Retinal pigment epithelial cell (primary cell): ENCODE data around the gene BAZ2B.

ENCODE experiments used
- DNase-seq: peaks from one replicate; pipeline ENCODE4 v3.0.0-alpha.2; 2010; ENCODE audit warnings: low read depth
- H3K4me3 ChIP-seq: 2 replicates; pipeline ENCODE4 v1.5.1; 2011; ENCODE audit warnings: mild to moderate bottlenecking, low read length, control low read depth, moderate library complexity
- TF ChIP-seq, protein P1 (sequence below): conservative IDR thresholded peaks from 2 replicates; pipeline ENCODE4 v1.5.1; 2011; ENCODE audit warnings: low read depth, low read length, control low read depth, inconsistent platforms

Gene BAZ2B

DNA sequence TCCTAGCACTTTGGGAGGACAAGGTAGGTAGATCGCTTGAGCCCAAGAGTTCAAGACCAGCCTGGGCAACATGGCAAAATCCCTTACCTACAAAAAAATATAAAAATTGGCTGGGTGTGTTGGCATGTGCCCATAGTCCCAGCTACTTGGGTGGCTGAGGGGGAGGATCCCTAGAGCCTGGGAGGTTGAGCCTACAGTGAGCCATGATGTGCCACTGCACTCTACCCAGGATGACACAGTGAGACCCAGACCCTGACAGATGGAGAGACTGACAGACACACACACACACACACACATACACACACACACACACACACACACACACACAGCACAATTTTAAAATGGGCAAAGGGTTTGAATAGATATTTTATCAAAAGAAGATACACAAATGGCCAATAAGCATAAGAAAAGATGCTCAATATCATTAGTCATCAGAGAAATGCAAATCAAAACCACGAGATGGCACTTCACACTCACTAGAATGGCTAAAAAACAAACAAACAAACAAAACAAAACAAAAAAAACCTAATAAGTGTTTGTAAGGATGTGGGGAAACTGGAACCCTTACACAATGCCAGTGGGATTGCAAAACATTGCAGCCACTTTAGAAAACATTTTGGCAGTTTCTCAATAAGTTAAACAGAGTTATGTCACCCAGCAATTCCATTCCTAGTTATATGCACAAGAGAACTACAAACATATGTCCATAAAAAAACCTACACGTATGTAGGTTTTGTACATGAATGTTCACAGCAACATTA, 42.3 kb downstream of the BAZ2B start:
- DNase-seq = no peak
- TF ChIP-seq, protein P1, sequence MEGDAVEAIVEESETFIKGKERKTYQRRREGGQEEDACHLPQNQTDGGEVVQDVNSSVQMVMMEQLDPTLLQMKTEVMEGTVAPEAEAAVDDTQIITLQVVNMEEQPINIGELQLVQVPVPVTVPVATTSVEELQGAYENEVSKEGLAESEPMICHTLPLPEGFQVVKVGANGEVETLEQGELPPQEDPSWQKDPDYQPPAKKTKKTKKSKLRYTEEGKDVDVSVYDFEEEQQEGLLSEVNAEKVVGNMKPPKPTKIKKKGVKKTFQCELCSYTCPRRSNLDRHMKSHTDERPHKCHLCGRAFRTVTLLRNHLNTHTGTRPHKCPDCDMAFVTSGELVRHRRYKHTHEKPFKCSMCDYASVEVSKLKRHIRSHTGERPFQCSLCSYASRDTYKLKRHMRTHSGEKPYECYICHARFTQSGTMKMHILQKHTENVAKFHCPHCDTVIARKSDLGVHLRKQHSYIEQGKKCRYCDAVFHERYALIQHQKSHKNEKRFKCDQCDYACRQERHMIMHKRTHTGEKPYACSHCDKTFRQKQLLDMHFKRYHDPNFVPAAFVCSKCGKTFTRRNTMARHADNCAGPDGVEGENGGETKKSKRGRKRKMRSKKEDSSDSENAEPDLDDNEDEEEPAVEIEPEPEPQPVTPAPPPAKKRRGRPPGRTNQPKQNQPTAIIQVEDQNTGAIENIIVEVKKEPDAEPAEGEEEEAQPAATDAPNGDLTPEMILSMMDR = no peak
- H3K4me3 ChIP-seq = no peak overlapping the region

DNA sequence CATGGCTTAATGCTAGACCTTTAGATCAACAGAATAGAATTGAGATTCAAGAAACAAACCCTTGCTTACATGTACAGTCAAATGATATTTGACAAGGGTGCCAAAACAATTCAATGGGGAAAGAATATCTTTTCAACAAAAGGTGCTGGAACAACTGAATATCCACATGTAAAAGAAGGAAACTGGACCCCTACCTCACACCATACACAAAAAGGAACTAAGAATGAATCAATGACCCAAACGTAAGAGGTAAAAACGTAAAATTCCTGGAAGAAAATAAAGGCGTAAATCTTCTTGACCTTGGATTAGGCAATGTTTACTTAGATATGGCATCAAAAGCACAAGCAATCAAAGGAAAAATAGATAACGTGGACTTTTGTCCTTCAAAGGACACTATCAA, 43.1 kb downstream of the BAZ2B start:
- H3K4me3 ChIP-seq = no peak overlapping the region
- TF ChIP-seq, protein P1 = no peak
- no peak for DNase-seq

DNA sequence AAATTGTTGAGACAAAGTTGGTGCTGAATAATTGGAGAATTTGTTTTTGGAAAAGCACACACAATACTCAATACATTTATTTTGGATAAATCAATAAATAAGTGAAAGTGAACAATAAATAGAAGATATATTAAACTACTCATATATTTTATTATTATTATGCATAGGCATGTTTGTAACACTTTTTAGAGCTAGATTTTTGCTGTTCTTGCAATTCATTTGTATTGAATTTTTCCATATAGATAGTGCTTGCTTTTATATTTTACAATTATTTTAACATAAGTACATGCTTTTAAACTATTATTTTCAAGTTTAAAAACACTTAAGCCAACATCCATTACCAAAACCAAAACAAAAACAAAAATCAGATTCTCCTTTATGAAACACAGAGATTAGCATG, 43.9 kb downstream of the BAZ2B start:
- TF ChIP-seq, protein P1 = no peak
- H3K4me3 ChIP-seq = no peak overlapping the region

DNA sequence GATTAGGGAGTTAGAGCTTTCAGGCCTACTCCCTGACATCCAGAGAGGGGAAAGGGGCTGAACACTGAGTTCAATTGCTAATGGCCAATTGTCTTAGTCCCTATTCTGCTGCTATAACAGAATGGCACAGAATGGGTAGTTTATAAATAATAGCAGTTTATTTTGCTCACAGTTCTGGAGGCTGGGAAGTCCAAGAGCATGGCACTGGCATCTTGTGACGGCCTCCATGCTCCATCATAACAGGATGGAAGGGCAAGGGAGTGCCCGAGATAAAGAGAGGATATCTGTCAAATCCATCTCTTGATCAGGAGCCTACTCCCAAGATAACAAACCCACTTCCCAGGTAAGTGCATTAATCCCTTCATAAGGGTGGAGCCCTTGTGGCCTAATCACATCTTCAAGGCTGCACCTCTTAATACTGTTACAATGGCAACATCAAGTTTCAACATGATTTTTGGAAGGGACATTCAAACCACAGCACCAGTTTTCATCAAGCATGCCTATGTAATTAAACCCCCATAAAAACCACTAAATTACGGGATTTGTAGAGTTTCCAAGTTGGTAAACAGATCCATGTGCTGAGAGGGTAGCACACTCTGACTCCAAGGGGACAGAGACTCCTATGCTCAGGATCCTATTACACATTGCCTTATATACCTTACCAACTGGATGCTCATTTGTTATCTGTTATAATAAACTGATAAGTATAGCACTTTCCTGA, 44.6 kb downstream of the BAZ2B start:
- no peak for DNase-seq
- no peak overlapping the region for H3K4me3 ChIP-seq
- TF ChIP-seq, protein P1 = no peak

More for the DNA sequence above, 43.9 kb downstream of the BAZ2B start:
- no peak for DNase-seq

DNA sequence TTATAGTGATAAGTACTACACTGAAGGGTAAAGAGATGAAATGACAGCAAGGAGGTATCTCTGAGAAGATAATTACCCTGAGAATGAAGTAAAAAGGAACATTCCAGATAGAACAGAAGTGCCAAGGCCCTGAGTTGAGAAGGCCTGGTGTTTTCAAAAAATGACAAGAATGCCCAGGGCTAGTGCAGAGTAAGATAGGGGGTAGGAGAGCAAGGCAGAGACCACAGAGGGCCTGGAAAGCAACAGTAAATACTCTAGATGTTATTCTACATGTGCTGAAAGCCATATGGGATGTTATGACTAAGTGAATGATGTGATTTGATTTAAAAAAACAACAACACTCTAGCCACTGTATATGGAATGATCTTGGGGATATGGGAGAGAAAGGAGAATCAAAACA, 52.3 kb downstream of the BAZ2B start:
- no peak overlapping the region for H3K4me3 ChIP-seq
- DNase-seq = no peak
- TF ChIP-seq, protein P1 = no peak

DNA sequence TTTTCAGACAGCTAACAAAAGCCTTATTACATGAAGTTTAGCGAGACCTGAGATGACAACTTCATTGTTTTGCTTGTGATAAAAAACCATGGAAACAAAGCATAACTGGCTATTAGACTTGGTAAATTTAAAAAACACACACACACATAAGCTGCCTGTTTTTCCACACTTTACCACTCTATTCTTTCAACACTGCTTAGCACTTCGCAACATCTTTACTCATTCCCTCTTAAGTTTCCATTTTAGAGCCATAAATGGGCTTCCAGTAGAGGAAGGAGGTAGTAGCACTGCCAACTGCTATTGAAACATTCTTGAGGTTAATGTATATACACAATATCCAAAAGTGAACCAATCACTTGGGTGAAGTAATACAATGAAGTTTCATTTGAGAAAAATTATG, 54.1 kb downstream of the BAZ2B start:
- TF ChIP-seq, protein P1 = no peak
- peak; percentile 8 for DNase-seq
- H3K4me3 ChIP-seq = no peak overlapping the region

DNA sequence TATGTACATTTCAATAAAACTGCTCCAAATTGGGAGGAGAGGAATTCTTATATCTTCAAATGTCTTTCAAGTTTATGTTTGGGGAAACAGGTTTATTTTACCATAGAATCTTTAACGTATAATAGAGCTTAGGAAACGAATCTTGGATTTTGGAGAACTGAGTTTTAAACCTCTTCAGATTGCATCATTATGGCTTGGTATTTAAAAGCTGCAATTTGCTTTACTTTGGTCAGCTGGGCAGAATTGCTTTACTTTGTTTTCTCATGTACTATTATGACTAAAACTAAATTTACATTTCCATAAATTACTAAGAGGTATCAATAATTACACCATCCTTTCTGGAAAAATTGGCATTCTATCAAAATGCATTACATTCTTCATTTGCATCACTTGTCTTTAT, 54.6 kb downstream of the BAZ2B start:
- TF ChIP-seq, protein P1 = no peak
- no peak for DNase-seq
- no peak overlapping the region for H3K4me3 ChIP-seq
